HCT116 (cell line): ENCODE data around the gene GIMAP6. TPM values are rescaled to one million over a fixed set of nuclear protein-coding genes. Genes with fewer than 3 reads are reported as not detected.

Source experiments
- ATAC-seq: fragments of 200-7000 bp; cut with Tn5 transposase; 2 replicates; pipeline ENCODE4 v1.9.1; 2020; ENCODE audit warnings: mild to moderate bottlenecking, moderate library complexity
- BruUV-seq: library from RNA; stranded (reverse); fragments of 400-500 nt; replicated peaks from 2 replicates; lab custom pipeline; 2021; lab: Mats Ljungman, UMichigan
- CTCF ChIA-PET: fragments of 300-600 bp; sonication (Branson Sonifier 250); formaldehyde crosslinking; loops from one replicate; lab custom pipeline; 2021; ENCODE audit warnings: antibody characterized with exemption; lab: Charles Lee
- POLR2A ChIA-PET: fragments of 300-600, 350-600 bp; sonication (Branson Sonifier 250); formaldehyde crosslinking; loops from one replicate; lab custom pipeline; 2021; ENCODE audit warnings: antibody characterized with exemption; lab: Charles Lee
- RAD21 ChIA-PET, 2 experiments: fragments of 300-600 bp; sonication (Branson Sonifier 250); formaldehyde crosslinking; loops; one replicate each; lab custom pipeline; 2023; ENCODE audit warnings: low total read pairs in 2 of 2; ENCODE audit not compliant: uncharacterized antibody in 2 of 2, unreplicated experiment in 2 of 2, low non-redundant PET in 1 of 2; lab: Charles Lee
- DNase-seq: peaks from one replicate; pipeline ENCODE4 v3.0.0-alpha.2; 2010; ENCODE audit warnings: low read depth, low spot score
- H2AFZ ChIP-seq: fragments of 200-600 bp; shearing (Covaris generic), sonication (generic); 2 replicates; pipeline ENCODE4 v1.6.1; 2017; ENCODE audit warnings: low read depth, mixed run types, mixed read lengths, antibody characterized with exemption, low read length; ENCODE audit not compliant: poor library complexity, severe bottlenecking
- H3K27ac ChIP-seq: 2 replicates; pipeline ENCODE4 v1.5.1; 2012; ENCODE audit warnings: low read depth, low read length
- H3K27me3 ChIP-seq: fragments of 200-600 bp; sonication (generic); 2 replicates; pipeline ENCODE4 v1.6.1; 2016; ENCODE audit warnings: mixed run types, low read length, mixed read lengths; ENCODE audit not compliant: insufficient read depth
- H3K36me3 ChIP-seq, 2 experiments: fragments of 200-500 bp in 1 of 2; fragments of 200-600 bp in 1 of 2; sonication (Bioruptor generic) in 1 of 2; sonication (generic) in 1 of 2; 2 replicates each; pipeline versions ENCODE4 v1.5.1 to v1.6.1; 2014 to 2016; ENCODE audit warnings: low read length in 2 of 2, inconsistent platforms in 1 of 2, mixed read lengths in 1 of 2, mixed run types in 1 of 2; ENCODE audit not compliant: insufficient read depth in 2 of 2, control insufficient read depth in 1 of 2
- H3K4me1 ChIP-seq, 2 experiments: fragments of 200-600 bp in 1 of 2; sonication (generic) in 1 of 2; 2 replicates each; pipeline versions ENCODE4 v1.5.1 to v1.6.1; 2012 to 2017; ENCODE audit warnings: low read length in 2 of 2, inconsistent platforms in 1 of 2, mild to moderate bottlenecking in 1 of 2, mixed read lengths in 1 of 2, mixed run types in 1 of 2, moderate library complexity in 1 of 2; ENCODE audit not compliant: insufficient read depth in 2 of 2, control insufficient read depth in 1 of 2
- H3K4me2 ChIP-seq: fragments of 200-600 bp; sonication (generic); 2 replicates; pipeline ENCODE4 v1.6.1; 2017; ENCODE audit warnings: mixed run types, low read length, mixed read lengths
- H3K4me3 ChIP-seq, 2 experiments: fragments of 200-600 bp in 1 of 2; sonication (generic) in 1 of 2; replicated peaks in 1 of 2; 2 replicates each; pipeline ENCODE4 v1.5.1; 2011 to 2016; ENCODE audit warnings: low read length in 2 of 2, control low read depth in 1 of 2, low read depth in 1 of 2, mild to moderate bottlenecking in 1 of 2, mixed read lengths in 1 of 2, mixed run types in 1 of 2
- H3K79me2 ChIP-seq: fragments of 200-600 bp; sonication (generic); 2 replicates; pipeline ENCODE4 v1.6.1; 2017; ENCODE audit warnings: mild to moderate bottlenecking, mixed run types, low read length, moderate library complexity, mixed read lengths; ENCODE audit not compliant: insufficient read depth
- H3K9ac ChIP-seq: fragments of 200-600 bp; sonication (generic); 2 replicates; pipeline ENCODE4 v1.6.1; 2016; ENCODE audit warnings: low read length, mixed read lengths
- H3K9me2 ChIP-seq: fragments of 200-600 bp; sonication (generic), shearing (Covaris generic); 2 replicates; pipeline ENCODE4 v1.6.1; 2017; ENCODE audit warnings: mixed run types, mild to moderate bottlenecking, moderate library complexity; ENCODE audit not compliant: insufficient read depth
- H3K9me3 ChIP-seq, 2 experiments: fragments of 200-500 bp in 1 of 2; fragments of 200-600 bp in 1 of 2; sonication (Bioruptor generic) in 1 of 2; sonication (generic) in 1 of 2; 2 replicates each; pipeline ENCODE4 v1.6.1; 2014 to 2017; ENCODE audit warnings: low read length in 2 of 2, mixed read lengths in 2 of 2, inconsistent platforms in 1 of 2, low read depth in 1 of 2, mild to moderate bottlenecking in 1 of 2, mixed run types in 1 of 2, moderate library complexity in 1 of 2; ENCODE audit not compliant: control insufficient read depth in 1 of 2, insufficient read depth in 1 of 2
- H4K20me1 ChIP-seq: fragments of 200-600 bp; sonication (generic), shearing (Covaris generic); 2 replicates; pipeline ENCODE4 v1.6.1; 2017; ENCODE audit warnings: mixed run types, mild to moderate bottlenecking, moderate library complexity; ENCODE audit not compliant: insufficient read depth
- ATF3 ChIP-seq: IDR thresholded peaks from 2 replicates; pipeline ENCODE4 v1.6.1; 2012
- CEBPB ChIP-seq: IDR thresholded peaks from 2 replicates; pipeline ENCODE4 v1.6.1; 2012; ENCODE audit warnings: low read depth
- FOSL1 ChIP-seq: IDR thresholded peaks from 2 replicates; pipeline ENCODE4 v1.6.1; 2012; ENCODE audit warnings: low read depth
- MAX ChIP-seq: IDR thresholded peaks from 2 replicates; pipeline ENCODE4 v1.6.1; 2012
- YY1 ChIP-seq: IDR thresholded peaks from 2 replicates; pipeline ENCODE4 v1.6.1; 2011; ENCODE audit warnings: low read length, low read depth, moderate library complexity, mild to moderate bottlenecking; ENCODE audit not compliant: insufficient replicate concordance; ENCODE audit errors: extremely low read depth
- ZBTB33 ChIP-seq: IDR thresholded peaks from 2 replicates; pipeline ENCODE4 v1.6.1; 2011; ENCODE audit warnings: mild to moderate bottlenecking, low read length, moderate library complexity; ENCODE audit not compliant: insufficient replicate concordance; ENCODE audit errors: extremely low read depth
- intact Hi-C: fragments of 100-400 bp; cut with micrococcal nuclease; formaldehyde crosslinking; loops from 2 replicates; pipeline ENCODE4 v1.10.0; 2022
- total RNA-seq: library from RNA; stranded (reverse); gene quantifications from one replicate; pipeline ENCODE4 v1.2.1, GENCODE V29; 2021; ENCODE audit not compliant: unreplicated experiment

The GIMAP6 gene
- total RNA-seq, 1 experiment from 2014 or later = 0.12 TPM

- no peak for TF ChIP-seq CEBPB
- TF ChIP-seq MAX = no peak
- TF ChIP-seq FOSL1 = no peak
- TF ChIP-seq ATF3 = no peak
- TF ChIP-seq YY1 = no peak
These were observed 36.8 kb downstream of the GIMAP6 start (continued) for GRCh38 chr7:150595361-150595760.

GRCh38 chr7:150594805-150595204 is 37.4 kb downstream of the GIMAP6 start:
- H3K9ac ChIP-seq = no peak overlapping the region
- no peak for TF ChIP-seq ZBTB33
- TF ChIP-seq, all 23 proteins: peak for 0
- Histone ChIP-seq H3K36me3 (no peaks in the 10 kb centered on the region), H3K4me3 (no peak overlapping the region), H2AFZ (no peak overlapping the region), H3K27me3 (peaks cover 3% of the 10 kb centered on the region; the same call in 1 of the 2 replicates), H3K4me1 (no peaks in the 10 kb centered on the region), H3K9me3 (no peaks in the 10 kb centered on the region), H3K4me2 (no peak overlapping the region), H3K27ac (no peak overlapping the region), H3K9me2 (no peaks in the 10 kb centered on the region), H4K20me1 (no peaks in the 10 kb centered on the region), H3K79me2 (no peaks in the 10 kb centered on the region)
- ATAC-seq = no peak
- no peak for DNase-seq
- ChIA-PET RAD21 (no interaction called here), CTCF (no interaction called here), POLR2A (no interaction called here)
- no TSS peak for BruUV-seq
- intact Hi-C loops = no loop called here
